ENCODE results near the gene LRCH4. TPM values are rescaled to one million over a fixed set of nuclear protein-coding genes. Genes with fewer than 3 reads are reported as not detected.

The LRCH4 gene
- total RNA-seq, 2 experiments from 2014 or later, result 80.3 to 84.5 TPM

GRCh38 chr7:100589341-100589947 is 3.5 kb upstream of the LRCH4 start:
- ChIA-PET CTCF (interaction anchor here (0.7 to 1.2 kb wide), 6 partner anchors 23 to 120 kb away, joined by 3 to 6 read pairs (median 4); partner anchors contain the start of genes MOSPD3 and POP7), POLR2A (interaction anchor here (0.6 kb wide), 1 partner anchor 37 kb away, joined by 4 read pairs; no protein-coding TSS in a partner anchor)

- ChIA-PET POLR2A (no interaction called here), CTCF (interaction anchor here (0.8 to 1.2 kb wide), 6 partner anchors 24 to 119 kb away, joined by 3 to 6 read pairs (median 4); partner anchors contain the start of genes MOSPD3 and POP7)
Measured at GRCh38 chr7:100588438-100588837, 2.5 kb upstream of the LRCH4 start.

GRCh38 chr7:100586266-100587025 is 517 bp upstream of the LRCH4 start, which contains the start of gene FBXO24:
TSS of gene FBXO24 (plus strand) at chr7:100586328. CDS start at chr7:100586626, 298 bp downstream.
- POLR2A ChIA-PET, result interaction anchor here (0.6 to 3.0 kb wide), 16 partner anchors 15 to 158 kb away, joined by 3 to 18 read pairs (median 6); partner anchors contain the start of genes MEPCE, MOSPD3, POP7 and PPP1R35
- CTCF ChIA-PET, result interaction anchor here (0.6 to 4.3 kb wide), 21 partner anchors 16 to 157 kb away, joined by 3 to 25 read pairs (median 4); partner anchors contain the start of genes MEPCE, MOSPD3 and PCOLCE

GRCh38 chr7:100584683-100585510 is 1.0 kb downstream of the LRCH4 start:
- POLR2A ChIA-PET, result interaction anchor here (0.6 to 3.0 kb wide), 7 partner anchors 21 to 267 kb away, joined by 3 to 18 read pairs (median 7); partner anchors contain the start of genes MOSPD3, POP7 and SLC12A9
- CTCF ChIA-PET, result interaction anchor here (1.0 to 4.3 kb wide), 17 partner anchors 12 to 148 kb away, joined by 3 to 25 read pairs (median 5); partner anchors contain the start of genes MOSPD3 and PCOLCE

- CTCF ChIA-PET, result interaction anchor here (1.1 to 4.3 kb wide), 10 partner anchors 12 to 121 kb away, joined by 3 to 25 read pairs (median 4); partner anchors contain the start of gene MOSPD3
Measured at GRCh38 chr7:100584054-100584682, 1.8 kb downstream of the LRCH4 start.

GRCh38 chr7:100583132-100584053 is 2.5 kb downstream of the LRCH4 start:
- POLR2A ChIA-PET, result interaction anchor here (0.6 to 1.5 kb wide), 7 partner anchors 26 to 155 kb away, joined by 3 to 7 read pairs (median 4); partner anchors contain the start of genes MOSPD3, POP7 and ZCWPW1
- CTCF ChIA-PET, result interaction anchor here (1.1 to 4.3 kb wide), 8 partner anchors 11 to 122 kb away, joined by 3 to 25 read pairs (median 4); partner anchors contain the start of gene MOSPD3

More at GRCh38 chr7:100584054-100584682, 1.8 kb downstream of the LRCH4 start:
- POLR2A ChIA-PET, result interaction anchor here (0.6 to 3.0 kb wide), 10 partner anchors 22 to 268 kb away, joined by 3 to 18 read pairs (median 4); partner anchors contain the start of genes MOSPD3, POP7, SLC12A9 and ZCWPW1

GRCh38 chr7:100582650-100583049 is 3.3 kb downstream of the LRCH4 start:
- CTCF ChIA-PET, result interaction anchor here (1.1 to 1.8 kb wide), 5 partner anchors 12 to 123 kb away, joined by 3 to 7 read pairs (median 4); partner anchors contain the start of gene MOSPD3
- POLR2A ChIA-PET, result interaction anchor here (1.4 kb wide), 1 partner anchor 27 kb away, joined by 4 read pairs; no protein-coding TSS in a partner anchor

- CTCF ChIA-PET, result interaction anchor here (1.1 kb wide), 1 partner anchor 109 kb away, joined by 3 read pairs; no protein-coding TSS in a partner anchor
- POLR2A ChIA-PET, result no interaction called here
Measured at GRCh38 chr7:100582041-100582579, 3.8 kb downstream of the LRCH4 start.

- ChIA-PET CTCF (interaction anchor here (1.1 kb wide), 2 partner anchors 16 to 110 kb away, joined by 3 read pairs; no protein-coding TSS in a partner anchor), POLR2A (no interaction called here)
Measured at GRCh38 chr7:100580466-100581283, 5.3 kb downstream of the LRCH4 start.

GRCh38 chr7:100578246-100579183 is 7.4 kb downstream of the LRCH4 start:
- ChIA-PET POLR2A (interaction anchor here (0.6 kb wide), 1 partner anchor 27 kb away, joined by 3 read pairs; no protein-coding TSS in a partner anchor), CTCF (interaction anchor here (0.8 to 2.1 kb wide), 3 partner anchors 15 to 113 kb away, joined by 4 to 6 read pairs (median 6); no protein-coding TSS in a partner anchor)

- POLR2A ChIA-PET, result no interaction called here
- CTCF ChIA-PET, result interaction anchor here (2.1 kb wide), 1 partner anchor 14 kb away, joined by 6 read pairs; no protein-coding TSS in a partner anchor
Measured at GRCh38 chr7:100577507-100577906, 8.4 kb downstream of the LRCH4 start.

GRCh38 chr7:100577103-100577502 is 8.8 kb downstream of the LRCH4 start:
- CTCF ChIA-PET, result interaction anchor here (2.1 kb wide), 1 partner anchor 13 kb away, joined by 6 read pairs; no protein-coding TSS in a partner anchor
- POLR2A ChIA-PET, result no interaction called here

GRCh38 chr7:100576384-100576993 is 9.4 kb downstream of the LRCH4 start:
- ChIA-PET CTCF (interaction anchor here (0.9 to 2.1 kb wide), 2 partner anchors 13 to 88 kb away, joined by 3 to 6 read pairs; no protein-coding TSS in a partner anchor), POLR2A (no interaction called here)

All from activated CD8-positive, alpha-beta memory T cell treated with anti-CD3 and anti-CD28 coated beads for 36 hours (primary cell).